Activated naive CD4-positive, alpha-beta T cell treated with anti-CD3 and anti-CD28 coated beads, Interleukin-2, amount 50 U/mL, for 72 hours (primary cell): Measurements from ENCODE around the gene SSUH2. TPM values are rescaled to one million over a fixed set of nuclear protein-coding genes. Genes with fewer than 3 reads are reported as not detected.

Source experiments
- ATAC-seq, 2 donors: fragments of 150-1000 bp; cut with Tn5 transposase; 2 replicates each; pipeline ENCODE4 v1.10.0; 2021; ENCODE audit warnings: mild to moderate bottlenecking in 2 of 2, moderate library complexity in 2 of 2
- DNase-seq, 2 donors: peaks; one replicate each; pipeline ENCODE4 v3.0.0; 2021 to 2022; ENCODE audit warnings: low spot score in 2 of 2
- H3K27ac Mint-ChIP-seq, 2 donors: one replicate each; pipeline ENCODE4 v1.8.0; 2022; ENCODE audit warnings: mild to moderate bottlenecking in 2 of 2, mixed read lengths in 2 of 2
- H3K36me3 Mint-ChIP-seq, 2 donors: one replicate each; pipeline ENCODE4 v1.8.0; 2022; ENCODE audit warnings: mixed read lengths in 2 of 2
- H3K9me3 Mint-ChIP-seq, 2 donors: one replicate each; pipeline ENCODE4 v1.8.0; 2022; ENCODE audit warnings: mixed read lengths in 2 of 2
- total RNA-seq, 2 donors: library from RNA; stranded (reverse); gene quantifications; one replicate each; pipeline ENCODE4 v1.2.3, GENCODE V29; 2022

The SSUH2 gene
- total RNA-seq, 2 donors from 2014 or later: 0.23 TPM; not detected in 1

DNA sequence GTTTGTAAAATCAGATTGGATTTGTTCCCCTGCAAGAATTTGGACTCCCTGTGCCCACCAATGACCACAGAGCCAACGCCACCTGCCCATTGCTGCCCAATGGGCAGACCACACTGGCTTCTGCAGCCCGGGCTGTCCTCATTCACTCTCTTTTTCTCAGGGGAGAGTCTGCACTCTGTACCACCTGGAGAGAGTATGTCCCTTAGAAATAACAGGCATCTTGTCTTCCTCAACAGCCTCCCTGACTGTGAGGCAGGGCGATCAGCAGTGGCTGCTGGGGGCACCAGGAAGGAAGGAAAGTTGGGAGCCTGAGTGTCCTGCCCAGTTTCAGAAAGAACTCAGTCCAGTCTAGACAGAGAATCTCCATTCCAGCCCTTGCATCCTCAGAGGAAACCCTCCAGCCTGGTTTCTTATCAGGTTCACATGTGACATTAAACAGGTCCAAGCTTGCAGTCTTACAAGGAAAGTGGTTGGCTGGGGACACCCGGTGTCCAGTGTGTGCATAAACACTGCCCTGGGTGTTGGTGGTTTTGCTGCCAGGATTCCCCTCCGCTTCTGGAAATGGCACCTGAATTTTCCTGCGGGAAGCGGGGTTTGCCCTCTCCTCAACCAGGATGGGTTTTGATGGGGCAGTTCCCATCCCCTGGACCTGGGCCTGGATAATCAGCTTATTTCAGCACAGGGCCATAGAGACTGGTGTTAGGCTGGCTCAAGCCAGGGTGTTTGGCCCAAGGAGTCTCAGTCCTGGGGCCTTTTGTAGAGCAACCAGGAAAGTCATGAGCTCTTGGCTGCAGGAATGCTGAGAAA, 37.2 kb downstream of the SSUH2 start:
- no peak overlapping the region for H3K27ac Mint-ChIP-seq
- H3K9me3 Mint-ChIP-seq: no peaks in the 10 kb centered on the region
- no peaks in the 10 kb centered on the region for H3K36me3 Mint-ChIP-seq
- DNase-seq (no peak), ATAC-seq (no peak)

DNA sequence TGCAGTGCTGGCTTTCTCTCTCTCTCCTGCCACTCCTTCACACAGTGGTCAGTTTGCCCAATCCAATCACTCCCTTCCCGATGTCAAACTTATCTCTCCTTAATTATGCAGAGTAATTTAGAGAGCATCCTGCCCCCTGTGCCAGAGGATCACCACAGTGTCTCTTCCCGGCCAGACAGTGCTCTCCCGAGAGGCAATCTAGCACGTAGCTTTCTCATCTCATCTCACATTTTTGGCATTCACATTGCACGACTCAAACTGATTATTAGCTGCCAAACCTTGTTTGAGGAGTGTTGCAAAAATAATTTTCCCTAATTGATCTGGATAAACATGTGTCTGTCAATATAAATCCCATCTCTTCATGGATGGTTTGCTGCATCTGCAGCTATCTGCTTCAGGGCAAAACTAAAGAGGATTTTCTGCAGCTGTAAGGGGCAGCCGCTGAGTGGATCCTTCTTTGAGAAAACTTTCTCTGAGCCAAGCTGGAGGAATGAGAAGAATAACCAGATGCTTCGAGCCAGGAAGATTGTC, 37.8 kb downstream of the SSUH2 start:
- ATAC-seq (no peak), DNase-seq (no peak)
- Mint-ChIP-seq H3K9me3 (no peaks in the 10 kb centered on the region), H3K27ac (peak overlapping the region in 1 of 2 donors; percentile 36), H3K36me3 (no peaks in the 10 kb centered on the region)

- Mint-ChIP-seq H3K36me3 (no peaks in the 10 kb centered on the region), H3K27ac (no peak overlapping the region), H3K9me3 (no peaks in the 10 kb centered on the region)
- no peak for ATAC-seq
- no peak for DNase-seq
Measured at GRCh38 chr3:8604988-8605387, 39.6 kb downstream of the SSUH2 start.

DNA sequence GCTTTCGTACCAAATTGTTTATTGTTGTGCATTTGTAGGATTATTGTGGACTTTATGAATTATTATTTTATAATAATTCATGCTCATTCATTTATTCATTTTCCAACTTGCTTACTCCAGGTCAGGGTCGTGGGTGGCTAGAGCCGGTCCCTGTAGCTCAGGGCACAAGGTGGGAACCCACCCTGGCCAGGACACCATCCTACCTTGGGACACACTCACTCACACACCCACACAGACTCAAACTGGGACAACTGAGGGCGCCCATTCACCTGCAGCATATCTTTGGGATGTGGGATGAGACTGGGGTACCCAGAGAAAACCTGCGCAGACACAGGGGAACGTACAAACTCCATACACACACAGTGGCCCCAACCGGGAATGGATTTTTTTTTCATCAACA, 40.6 kb downstream of the SSUH2 start:
- DNase-seq: no peak
- H3K27ac Mint-ChIP-seq: no peak overlapping the region
- ATAC-seq: no peak
- no peaks in the 10 kb centered on the region for H3K36me3 Mint-ChIP-seq
- no peaks in the 10 kb centered on the region for H3K9me3 Mint-ChIP-seq

DNA sequence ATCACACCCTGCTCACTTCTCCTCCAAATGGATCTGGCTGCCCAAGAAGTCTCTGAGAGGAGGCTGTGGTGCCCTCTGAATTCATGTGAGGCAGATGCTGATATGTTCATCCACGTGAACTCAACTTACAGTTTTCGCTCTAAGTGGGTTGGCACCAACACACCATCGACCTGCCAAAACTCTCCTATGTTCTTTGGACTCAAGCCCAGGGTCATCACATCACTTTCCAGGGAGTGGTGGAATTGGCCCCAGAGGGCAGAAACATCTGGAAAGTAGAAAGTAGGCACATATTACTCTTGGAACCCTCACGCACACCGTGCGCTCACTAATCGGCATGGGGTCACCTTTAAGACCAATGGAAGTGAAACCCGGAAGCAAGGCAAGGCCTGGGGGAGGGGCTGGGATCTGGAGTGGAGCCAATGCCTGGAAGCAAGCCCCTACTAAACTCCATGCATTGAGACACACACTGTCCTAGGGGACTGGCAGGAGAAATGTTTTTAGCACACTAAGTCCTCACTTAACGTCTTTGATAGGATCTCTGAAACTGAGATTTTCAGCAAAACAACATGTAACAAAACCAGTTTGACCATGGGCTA, 41.4 kb downstream of the SSUH2 start:
- ATAC-seq: no peak
- no peaks in the 10 kb centered on the region for H3K9me3 Mint-ChIP-seq
- no peak for DNase-seq
- no peak overlapping the region for H3K27ac Mint-ChIP-seq
- no peaks in the 10 kb centered on the region for H3K36me3 Mint-ChIP-seq

- Mint-ChIP-seq H3K27ac (no peak overlapping the region), H3K9me3 (no peaks in the 10 kb centered on the region), H3K36me3 (no peaks in the 10 kb centered on the region)
- no peak for DNase-seq
- no peak for ATAC-seq
Measured at GRCh38 chr3:8600457-8600856, 44.1 kb downstream of the SSUH2 start.

GRCh38 chr3:8599146-8599545, 45.5 kb downstream of the SSUH2 start:
- Mint-ChIP-seq H3K36me3 (no peaks in the 10 kb centered on the region), H3K27ac (no peak overlapping the region), H3K9me3 (no peaks in the 10 kb centered on the region)
- no peak for DNase-seq
- no peak for ATAC-seq

DNA sequence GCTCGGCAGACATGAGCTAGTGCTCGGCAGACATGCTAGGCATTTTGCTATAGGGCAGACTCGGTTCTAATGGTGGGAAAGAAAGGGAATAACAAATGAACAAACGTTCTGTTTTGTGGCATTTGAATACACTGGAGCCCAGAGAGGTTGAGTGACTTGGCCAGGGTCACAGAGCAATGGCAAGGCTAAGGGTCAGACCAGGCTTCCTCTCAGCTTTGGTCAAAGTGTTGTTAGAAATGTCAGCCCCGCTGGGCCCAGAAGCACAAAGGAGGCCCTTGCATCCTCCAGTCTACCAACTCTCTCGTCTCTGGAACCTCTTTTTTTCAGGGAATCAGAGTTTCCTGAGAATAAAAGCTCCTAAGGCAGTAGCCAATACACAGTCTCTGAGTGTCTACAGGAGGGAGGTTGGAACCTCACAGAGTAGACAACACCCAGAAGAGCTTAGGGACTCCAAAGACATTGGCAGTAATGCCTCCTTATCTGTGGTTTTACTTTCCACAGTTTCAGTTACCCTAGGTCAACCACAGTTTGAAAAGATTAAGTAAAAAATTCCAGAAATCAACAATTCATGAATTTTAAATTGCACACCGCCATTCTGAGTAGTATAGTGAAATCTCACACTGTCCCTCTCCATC, 47.3 kb downstream of the SSUH2 start:
- ATAC-seq (no peak), DNase-seq (no peak)
- Mint-ChIP-seq H3K27ac (no peak overlapping the region), H3K36me3 (no peaks in the 10 kb centered on the region), H3K9me3 (no peaks in the 10 kb centered on the region)

- Mint-ChIP-seq H3K36me3 (no peaks in the 10 kb centered on the region), H3K9me3 (no peaks in the 10 kb centered on the region), H3K27ac (no peak overlapping the region)
- DNase-seq (no peak), ATAC-seq (no peak)
Measured at GRCh38 chr3:8596321-8597218, 48.0 kb downstream of the SSUH2 start.

GRCh38 chr3:8595695-8596115, 48.9 kb downstream of the SSUH2 start:
- Mint-ChIP-seq H3K27ac (no peak overlapping the region), H3K36me3 (no peaks in the 10 kb centered on the region), H3K9me3 (no peaks in the 10 kb centered on the region)
- DNase-seq (no peak), ATAC-seq (no peak)

GRCh38 chr3:8595252-8595651, 49.3 kb downstream of the SSUH2 start:
- H3K9me3 Mint-ChIP-seq: no peaks in the 10 kb centered on the region

GRCh38 chr3:8593021-8593827, 51.4 kb downstream of the SSUH2 start:
- Mint-ChIP-seq H3K27ac (no peak overlapping the region), H3K9me3 (no peaks in the 10 kb centered on the region), H3K36me3 (no peaks in the 10 kb centered on the region)
- ATAC-seq (no peak), DNase-seq (no peak)

More at GRCh38 chr3:8595252-8595651, 49.3 kb downstream of the SSUH2 start:
- no peak for DNase-seq
- H3K36me3 Mint-ChIP-seq: no peaks in the 10 kb centered on the region
- H3K27ac Mint-ChIP-seq: no peak overlapping the region
- no peak for ATAC-seq

DNA sequence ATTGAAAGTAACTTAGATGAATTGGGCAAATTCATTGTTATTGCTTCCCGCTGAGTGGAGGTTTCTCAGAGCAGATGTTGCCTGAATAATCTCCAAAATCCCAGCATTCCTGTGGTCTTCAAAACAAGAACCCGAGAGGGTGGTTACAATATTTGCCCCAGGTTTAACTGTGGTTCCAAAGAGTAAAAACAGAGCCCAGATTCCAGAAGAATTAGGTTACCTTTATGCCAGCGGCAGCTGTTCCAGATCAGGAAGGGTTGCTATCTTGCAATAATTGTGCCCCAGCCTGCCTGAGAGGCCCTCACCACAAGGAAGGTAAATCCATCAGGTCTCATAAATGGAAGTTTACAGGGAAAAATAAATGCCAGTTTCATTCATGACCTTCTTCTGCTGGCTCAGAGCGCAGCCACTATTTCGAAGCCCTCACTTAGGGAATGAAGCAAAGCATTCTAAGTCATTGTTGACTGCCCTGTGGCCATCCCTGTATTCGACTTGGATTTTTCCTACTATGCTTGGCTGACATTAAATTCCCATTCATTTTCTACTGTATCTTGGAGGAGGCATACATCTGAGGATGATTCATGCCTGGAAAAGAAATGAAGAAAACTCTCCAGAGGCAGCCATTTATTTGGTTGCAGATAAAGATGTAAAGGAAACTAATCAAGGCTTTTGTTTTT, 54.6 kb downstream of the SSUH2 start:
- Mint-ChIP-seq H3K9me3 (no peaks in the 10 kb centered on the region), H3K27ac (no peak overlapping the region), H3K36me3 (no peaks in the 10 kb centered on the region)
- no peak for ATAC-seq
- no peak for DNase-seq

DNA sequence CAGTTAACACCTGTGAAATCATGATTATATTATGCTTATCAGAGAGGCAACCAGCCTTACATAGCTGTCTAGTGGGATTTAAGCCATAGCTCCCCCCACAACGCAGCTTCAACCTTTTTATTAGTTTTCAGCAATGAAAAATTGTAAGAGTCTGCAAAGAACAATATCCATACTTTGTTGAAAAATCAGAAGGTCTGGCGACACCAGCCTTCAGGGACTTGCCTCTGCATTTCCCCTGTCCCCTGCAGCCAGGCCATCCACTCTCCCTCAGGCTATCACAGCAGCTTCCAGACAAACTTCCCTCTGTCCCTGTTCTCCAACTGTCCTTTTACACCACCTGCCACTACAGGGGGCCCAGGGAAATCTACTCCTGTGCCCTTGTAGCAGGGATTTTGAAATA, 59.9 kb downstream of the SSUH2 start:
- Mint-ChIP-seq H3K27ac (no peak overlapping the region), H3K9me3 (peaks cover 0 to 4% of the 10 kb centered on the region in 2 donors), H3K36me3 (no peaks in the 10 kb centered on the region)
- DNase-seq (no peak), ATAC-seq (no peak)

GRCh38 chr3:8581806-8582445, 62.7 kb downstream of the SSUH2 start:
- H3K27ac Mint-ChIP-seq: no peak overlapping the region
- no peaks in the 10 kb centered on the region for H3K36me3 Mint-ChIP-seq
- DNase-seq (no peak), ATAC-seq (no peak)
- peaks cover 0 to 4% of the 10 kb centered on the region in 2 donors for H3K9me3 Mint-ChIP-seq
